HepG2 (cell line): ENCODE data around the gene SQSTM1. TPM values are rescaled to one million over a fixed set of nuclear protein-coding genes. Genes with fewer than 3 reads are reported as not detected.
A peak's percentile ranks its signal among the peaks of the same experiment; 100 is the strongest.

Experiments used
- CCAR2 ChIP-seq: fragments of 200-400 bp; formaldehyde crosslinking; optimal IDR thresholded peaks from 2 replicates; pipeline ENCODE3; 2018; ENCODE audit warnings: low read depth, mild to moderate bottlenecking, low read length, moderate library complexity
- CCDC6 ChIP-seq: sonication (generic); formaldehyde crosslinking; IDR thresholded peaks from 2 replicates; pipeline ENCODE4 v1.8.1; 2022; ENCODE audit warnings: mild to moderate bottlenecking, missing genetic modification reagents, moderate library complexity
- ISX ChIP-seq: sonication (generic); formaldehyde crosslinking; conservative IDR thresholded peaks from 2 replicates; pipeline ENCODE4 v1.5.0; 2020; ENCODE audit warnings: missing genetic modification reagents
- MAFG ChIP-seq: sonication (generic); formaldehyde crosslinking; IDR thresholded peaks from 2 replicates; pipeline ENCODE4 v1.5.1; 2020; ENCODE audit warnings: mild to moderate bottlenecking, missing genetic modification reagents
- MTERF4 ChIP-seq: sonication (generic); formaldehyde crosslinking; IDR thresholded peaks from 2 replicates; pipeline ENCODE4 v1.8.0; 2023; ENCODE audit warnings: mild to moderate bottlenecking, missing genetic modification reagents
- POGZ ChIP-seq: sonication (generic); formaldehyde crosslinking; IDR thresholded peaks from 2 replicates; pipeline ENCODE4 v1.4.0; 2020; ENCODE audit warnings: mild to moderate bottlenecking, missing genetic modification reagents
- SAFB2 ChIP-seq: sonication (generic); formaldehyde crosslinking; IDR thresholded peaks from 2 replicates; pipeline ENCODE4 v1.5.1; 2020; ENCODE audit warnings: missing genetic modification reagents, low read depth, mild to moderate bottlenecking, borderline replicate concordance
- TCF12 ChIP-seq, 2 experiments: fragments of 450-650 bp in 1 of 2; sonication (generic) in 1 of 2; formaldehyde crosslinking in 1 of 2; IDR thresholded peaks; 2 replicates each; pipeline versions ENCODE4 v1.6.1 to v1.8.0; 2017 to 2022; ENCODE audit warnings: antibody characterized with exemption in 1 of 2, mild to moderate bottlenecking in 1 of 2, missing genetic modification reagents in 1 of 2, moderate library complexity in 1 of 2
- ZNF12 ChIP-seq: sonication (generic); formaldehyde crosslinking; IDR thresholded peaks from 2 replicates; pipeline ENCODE4 v1.5.0; 2020; ENCODE audit warnings: missing genetic modification reagents
- ZNF274 ChIP-seq: sonication (generic); formaldehyde crosslinking; IDR thresholded peaks from 2 replicates; pipeline ENCODE4 v1.5.1; 2020; ENCODE audit warnings: mild to moderate bottlenecking, missing genetic modification reagents
- ZNF275 ChIP-seq: sonication (generic); formaldehyde crosslinking; IDR thresholded peaks from 2 replicates; pipeline ENCODE4 v1.8.0; 2022; ENCODE audit warnings: missing genetic modification reagents, mild to moderate bottlenecking, inconsistent platforms, borderline replicate concordance
- ZNF318 ChIP-seq: sonication (generic); formaldehyde crosslinking; IDR thresholded peaks from 2 replicates; pipeline ENCODE4 v1.4.0; 2020; ENCODE audit warnings: mild to moderate bottlenecking, missing genetic modification reagents
- ZNF431 ChIP-seq: sonication (generic); formaldehyde crosslinking; IDR thresholded peaks from 2 replicates; pipeline ENCODE4 v1.9.0; 2022; ENCODE audit warnings: missing genetic modification reagents, low read depth, mild to moderate bottlenecking, borderline replicate concordance
- ZNF891 ChIP-seq: sonication (generic); formaldehyde crosslinking; IDR thresholded peaks from 2 replicates; pipeline ENCODE4 v1.5.0; 2020; ENCODE audit warnings: mild to moderate bottlenecking, missing genetic modification reagents
- ZSCAN12 ChIP-seq: sonication (generic); formaldehyde crosslinking; IDR thresholded peaks from 2 replicates; pipeline ENCODE4 v1.9.0; 2021; ENCODE audit warnings: mild to moderate bottlenecking, missing genetic modification reagents
- polyA plus RNA-seq, 8 experiments: library from polyadenylated mRNA; depleted of rRNA in 3 of 8; stranded (reverse) in 7 of 8; unstranded in 1 of 8; fragments of >200 nt; fragmentation: Illumina TruSeq in 4 of 8; extraction: Trizol in 4 of 8; gene quantifications; 2 replicates each; pipeline versions ENCODE4 v1.2.1 to v1.2.3, GENCODE V29; 2011 to 2016; ENCODE audit warnings: low read depth in 4 of 8, missing spikeins in 1 of 8, mixed read lengths in 1 of 8; ENCODE audit not compliant: insufficient read depth in 1 of 8
- total RNA-seq, 5 experiments: library from RNA; depleted of rRNA; stranded (reverse); fragments of >200 nt; fragmentation: Illumina TruSeq; extraction: Trizol; gene quantifications; 2 replicates each; pipeline ENCODE4 v1.2.3, GENCODE V29; 2016; ENCODE audit warnings: low read depth in 1 of 5
- TF ChIP-seq, protein P1 (sequence below): sonication (generic); formaldehyde crosslinking; IDR thresholded peaks from 2 replicates; pipeline ENCODE4 v1.8.1; 2023; ENCODE audit warnings: mild to moderate bottlenecking, inconsistent platforms, moderate library complexity, missing genetic modification reagents, borderline replicate concordance

SQSTM1 gene
- total and polyA plus RNA-seq, 2 of the 13 experiments (the other 11 are each of a cell fraction or from before 2014, with no cell fraction given) = 90.9 to 160 TPM

DNA sequence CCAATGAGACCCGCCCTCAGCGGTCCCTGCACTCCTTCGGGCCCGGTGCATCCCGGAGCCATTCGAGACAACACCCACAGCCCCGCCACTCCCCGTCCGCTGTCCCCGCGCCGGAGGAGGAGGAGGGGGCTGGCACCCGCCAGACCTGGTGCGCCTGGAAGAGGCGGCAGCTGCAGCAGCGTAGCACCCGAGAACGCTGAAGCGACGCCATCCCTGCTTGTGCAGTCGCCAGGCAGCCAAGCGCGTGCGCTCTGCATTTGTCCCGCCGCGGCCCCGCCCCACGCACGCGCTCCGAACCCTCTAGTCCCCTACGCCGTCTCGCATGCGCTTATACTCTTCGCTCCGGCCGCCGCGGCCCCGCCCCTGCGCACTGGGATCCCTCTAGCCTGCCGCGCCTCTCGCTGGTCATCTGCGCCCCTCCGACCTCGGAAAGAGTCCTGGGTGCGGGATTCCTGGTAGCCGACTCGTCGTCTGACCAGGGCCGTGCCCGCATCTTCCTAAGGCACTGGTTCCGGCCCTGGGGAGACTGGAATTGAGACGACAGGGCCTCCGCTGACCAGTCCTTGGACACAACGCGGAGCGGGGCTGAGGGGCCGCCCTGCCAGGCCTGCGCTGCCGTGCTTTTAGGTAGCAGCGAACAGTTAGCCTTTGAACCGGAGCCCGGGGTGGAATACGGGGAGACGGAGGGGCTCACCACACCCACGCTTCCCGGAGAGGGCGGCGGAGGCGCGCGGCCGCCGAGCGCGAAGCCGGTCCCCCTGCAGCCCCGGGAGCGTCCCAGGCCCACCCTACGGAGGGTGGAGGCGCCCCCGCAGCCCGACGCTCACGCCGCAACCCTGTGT lies 38.1 kb downstream of the SQSTM1 start, which contains the start of gene MRNIP (continued):
- TF ChIP-seq, protein P1, sequence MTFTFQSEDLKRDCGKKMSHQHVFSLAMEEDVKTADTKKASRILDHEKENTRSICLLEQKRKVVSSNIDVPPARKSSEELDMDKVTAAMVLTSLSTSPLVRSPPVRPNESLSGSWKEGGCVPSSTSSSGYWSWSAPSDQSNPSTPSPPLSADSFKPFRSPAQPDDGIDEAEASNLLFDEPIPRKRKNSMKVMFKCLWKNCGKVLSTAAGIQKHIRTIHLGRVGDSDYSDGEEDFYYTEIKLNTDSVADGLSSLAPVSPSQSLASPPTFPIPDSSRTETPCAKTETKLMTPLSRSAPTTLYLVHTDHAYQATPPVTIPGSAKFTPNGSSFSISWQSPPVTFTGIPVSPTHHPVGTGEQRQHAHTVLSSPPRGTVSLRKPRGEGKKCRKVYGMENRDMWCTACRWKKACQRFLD (CRISPR knock-in tag) = peak; percentile 90
- TF ChIP-seq CCAR2 = no peak
- TF ChIP-seq CCDC6 (CRISPR knock-in tag) = 0 out of 2 replicates have a peak, but pooled peaks have one; percentile 8
- no peak for TF ChIP-seq ZSCAN12 (CRISPR knock-in tag)
- 0 out of 2 replicates have a peak, but pooled peaks have one; percentile 17 for TF ChIP-seq ZNF891
- peak; percentile 87 for TF ChIP-seq ZNF12 (CRISPR knock-in tag)
- peak; percentile 88 for TF ChIP-seq MTERF4 (CRISPR knock-in tag)
- peak; percentile 49; the same call in 1 of the 2 replicates for TF ChIP-seq ZNF275 (CRISPR knock-in tag)
- no peak; the same call in 1 of the 2 replicates for TF ChIP-seq ISX
- no peak for TF ChIP-seq MAFG
- peak; percentile 73 for TF ChIP-seq ZNF274 (CRISPR knock-in tag)
- TF ChIP-seq SAFB2 (CRISPR knock-in tag) = peak; percentile 88; the same call in 1 of the 2 replicates
- TF ChIP-seq POGZ (CRISPR knock-in tag) = peak; percentile 82; the same call in 1 of the 2 replicates
- no peak for TF ChIP-seq TCF12 (IDR thresholded peaks at IDR 0.05)
- no peak for TF ChIP-seq TCF12 (CRISPR knock-in tag; IDR thresholded peaks at IDR 0.05)
- peak; percentile 80; the same call in 1 of the 2 replicates for TF ChIP-seq ZNF431 (CRISPR knock-in tag)
- no peak for TF ChIP-seq ZNF318
